Osteoblast (primary cell): ENCODE data around the gene LYSMD2. TPM values are rescaled to one million over a fixed set of nuclear protein-coding genes. Genes with fewer than 3 reads are reported as not detected.

Experiments
- DNase-seq: peaks from one replicate; pipeline ENCODE4 v3.0.0; 2011; ENCODE audit warnings: low spot score, mixed read lengths; ENCODE audit not compliant: insufficient read length; ENCODE audit errors: missing footprints
- H2AFZ ChIP-seq: 2 replicates; pipeline ENCODE4 v1.6.0; 2011; ENCODE audit warnings: mild to moderate bottlenecking, low read length
- H3K27ac ChIP-seq: 2 replicates; pipeline ENCODE4 v1.5.1; 2011; ENCODE audit warnings: mild to moderate bottlenecking, low read depth, low read length, moderate library complexity
- H3K27me3 ChIP-seq: 2 replicates; pipeline ENCODE4 v1.6.0; 2012; ENCODE audit warnings: mild to moderate bottlenecking, control low read depth, inconsistent platforms, low read length, moderate library complexity; ENCODE audit not compliant: insufficient read depth
- H3K36me3 ChIP-seq: 2 replicates; pipeline ENCODE4 v1.5.1; 2011; ENCODE audit warnings: mild to moderate bottlenecking, low read length, control low read depth, moderate library complexity; ENCODE audit not compliant: insufficient read depth
- H3K4me1 ChIP-seq: 2 replicates; pipeline ENCODE4 v1.5.1; 2011; ENCODE audit warnings: mild to moderate bottlenecking, low read length, control low read depth, moderate library complexity; ENCODE audit not compliant: insufficient read depth
- H3K4me2 ChIP-seq: 2 replicates; pipeline ENCODE4 v1.6.0; 2011; ENCODE audit warnings: mild to moderate bottlenecking, low read length; ENCODE audit not compliant: insufficient read depth
- H3K4me3 ChIP-seq: fragments of 200-600 bp; sonication (generic); 3 replicates; pipeline ENCODE4 v1.5.1; 2012; ENCODE audit warnings: mild to moderate bottlenecking, low read length, inconsistent platforms; ENCODE audit not compliant: insufficient read depth
- H3K79me2 ChIP-seq: 2 replicates; pipeline ENCODE4 v1.6.0; 2012; ENCODE audit warnings: mild to moderate bottlenecking, low read length, control low read depth, inconsistent platforms; ENCODE audit not compliant: insufficient read depth
- H3K9me3 ChIP-seq: 2 replicates; pipeline ENCODE4 v1.5.1; 2011; ENCODE audit warnings: low read depth, low read length, control low read depth
- H4K20me1 ChIP-seq: 2 replicates; pipeline ENCODE4 v1.6.0; 2012; ENCODE audit warnings: mild to moderate bottlenecking, low read length, control low read depth; ENCODE audit not compliant: insufficient read depth
- CTCF ChIP-seq: IDR thresholded peaks from 2 replicates; pipeline ENCODE4 v1.5.1; 2011; ENCODE audit warnings: mild to moderate bottlenecking, low read depth, low read length, moderate library complexity; ENCODE audit errors: extremely low read depth
- total RNA-seq: library from RNA; depleted of rRNA; stranded (reverse); fragments of >200 nt; gene quantifications from 2 replicates; pipeline ENCODE4 v1.2.3, GENCODE V29; 2012

Gene LYSMD2
- total RNA-seq, 1 donor, result 3.3 TPM

GRCh38 chr15:51677452-51677851, 60.0 kb downstream of the LYSMD2 start:
- Histone ChIP-seq H3K9me3 (no peaks in the 10 kb centered on the region), H3K4me3 (no peak overlapping the region), H3K79me2 (no peaks in the 10 kb centered on the region), H2AFZ (no peak overlapping the region), H3K27me3 (no peaks in the 10 kb centered on the region), H3K4me1 (no peaks in the 10 kb centered on the region), H3K4me2 (no peak overlapping the region), H4K20me1 (no peaks in the 10 kb centered on the region), H3K36me3 (no peaks in the 10 kb centered on the region), H3K27ac (no peak overlapping the region)
- TF ChIP-seq CTCF, result no peak
- peak; percentile 42 for DNase-seq

GRCh38 chr15:51677021-51677420, 60.4 kb downstream of the LYSMD2 start:
- DNase-seq, result no peak
- Histone ChIP-seq H4K20me1 (no peaks in the 10 kb centered on the region), H3K27ac (no peak overlapping the region), H3K9me3 (no peaks in the 10 kb centered on the region), H2AFZ (no peak overlapping the region), H3K4me3 (no peak overlapping the region), H3K4me1 (no peaks in the 10 kb centered on the region), H3K27me3 (no peaks in the 10 kb centered on the region), H3K79me2 (no peaks in the 10 kb centered on the region), H3K36me3 (no peaks in the 10 kb centered on the region), H3K4me2 (no peak overlapping the region)
- TF ChIP-seq CTCF, result no peak

GRCh38 chr15:51675234-51675633, 62.2 kb downstream of the LYSMD2 start:
- Histone ChIP-seq H3K27me3 (no peaks in the 10 kb centered on the region), H4K20me1 (no peaks in the 10 kb centered on the region), H3K4me3 (no peak overlapping the region), H3K9me3 (no peaks in the 10 kb centered on the region), H3K4me1 (no peaks in the 10 kb centered on the region), H3K27ac (no peak overlapping the region), H3K79me2 (no peaks in the 10 kb centered on the region), H3K4me2 (no peak overlapping the region), H2AFZ (no peak overlapping the region), H3K36me3 (no peaks in the 10 kb centered on the region)
- no peak for TF ChIP-seq CTCF
- DNase-seq, result no peak

Other genes starting within 250 kb of the LYSMD2 start
- 37.3 and 46.0 TPM in 2 replicates for gene DMXL2, start 114.9 kb downstream of the LYSMD2 start, total RNA-seq
- not detected in 2 replicates for gene SCG3, start 56.2 kb downstream of the LYSMD2 start, total RNA-seq
- gene TMOD2, start 13.9 kb upstream of the LYSMD2 start, total RNA-seq, result 9.8 and 10.3 TPM in 2 replicates
- 44.5 and 49.8 TPM in 2 replicates for gene TMOD3, start 92.0 kb upstream of the LYSMD2 start, total RNA-seq
- gene LEO1, start 234.1 kb upstream of the LYSMD2 start, total RNA-seq, result 15.6 and 16.3 TPM in 2 replicates